CD4-positive, alpha-beta T cell treated with Interferon alpha-2 for 1 hour (primary cell): ENCODE measurements around the gene ETFA.
"Not testable (repeated sequence)": the region's sequence is repeated elsewhere in the genome, so short reads cannot be mapped to it uniquely, and the experiment has no call there.

Experiments
- DNase-seq, 2 donors: peaks; one replicate each; pipeline ENCODE4 v3.0.0-alpha.2; 2020 to 2022

The ETFA gene

DNA sequence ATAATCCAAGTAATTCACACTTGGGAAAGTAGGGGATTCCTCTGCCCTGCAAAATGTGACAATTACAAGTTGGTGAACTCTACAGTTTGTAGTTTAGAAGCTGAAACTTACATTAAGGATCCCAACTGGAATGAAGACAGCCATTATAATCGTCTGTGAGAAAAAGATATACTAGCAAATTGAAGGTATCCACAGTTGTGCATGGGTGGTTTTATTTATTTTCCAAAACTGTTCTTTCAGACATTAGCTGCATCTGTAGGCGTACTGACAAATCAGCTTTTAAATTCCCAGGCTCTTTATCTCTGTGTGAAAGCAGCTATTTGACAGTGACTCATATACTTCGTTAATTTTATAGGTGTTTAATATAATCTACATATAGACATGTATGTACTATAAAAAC lies 12.8 kb upstream of the ETFA start:
- DNase-seq: no peak

DNA sequence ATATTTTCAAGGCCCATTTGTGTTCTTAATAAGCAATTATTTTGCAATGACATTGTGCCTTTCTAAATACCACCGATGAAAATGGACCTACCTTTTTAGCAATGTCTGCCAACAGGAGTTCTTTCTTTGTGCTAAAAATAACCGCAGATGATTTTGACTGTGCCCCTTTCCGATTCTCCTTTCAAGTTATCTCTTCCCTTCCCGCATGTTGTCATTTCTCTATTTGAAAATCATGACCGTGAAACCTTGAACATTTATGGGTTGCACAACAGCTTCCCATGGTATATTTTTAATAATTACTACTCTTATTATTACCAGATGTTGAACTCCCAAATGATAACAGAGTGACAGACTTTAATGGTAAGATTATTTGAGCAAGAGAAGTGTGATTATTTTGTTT lies 10.3 kb upstream of the ETFA start:
- DNase-seq: no peak

DNA sequence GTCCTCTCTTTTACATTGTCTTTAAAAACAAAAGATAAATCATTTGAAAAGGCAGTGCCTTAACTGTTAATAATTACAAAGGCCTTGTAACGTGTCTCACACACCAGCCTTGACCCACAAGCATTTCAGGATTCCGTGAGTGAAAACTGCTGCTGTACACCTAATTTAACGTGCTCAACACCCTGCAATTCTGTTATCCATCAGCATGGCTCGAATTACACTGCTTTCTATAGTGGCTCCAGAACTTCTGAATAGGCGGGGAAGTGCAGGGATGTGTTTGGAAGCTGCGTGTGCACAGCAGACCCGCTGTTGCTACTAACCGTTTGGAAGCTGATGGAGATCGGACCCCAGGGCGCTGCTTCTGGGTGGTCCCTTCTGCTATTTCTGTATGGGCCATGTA lies 9.9 kb upstream of the ETFA start:
- no peak for DNase-seq

DNA sequence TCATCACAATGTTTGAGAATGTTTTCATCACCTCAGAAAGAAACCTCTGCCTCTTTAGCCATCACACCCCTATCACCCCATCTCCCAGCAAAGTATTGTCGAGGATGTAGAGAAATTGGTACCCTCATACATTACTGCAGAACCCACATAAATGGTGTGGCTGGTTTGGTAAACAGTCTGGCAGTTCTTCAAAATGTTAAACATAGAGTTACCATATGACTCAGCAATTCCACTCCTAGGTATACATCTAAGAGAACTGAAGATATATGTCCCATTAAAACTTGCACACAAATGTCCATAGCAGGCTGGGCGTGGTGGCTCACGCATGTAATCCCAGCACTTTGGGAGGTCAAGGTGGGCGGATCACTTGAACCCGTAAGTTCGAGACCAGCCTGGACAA lies 8.7 kb upstream of the ETFA start:
- no peak for DNase-seq

DNA sequence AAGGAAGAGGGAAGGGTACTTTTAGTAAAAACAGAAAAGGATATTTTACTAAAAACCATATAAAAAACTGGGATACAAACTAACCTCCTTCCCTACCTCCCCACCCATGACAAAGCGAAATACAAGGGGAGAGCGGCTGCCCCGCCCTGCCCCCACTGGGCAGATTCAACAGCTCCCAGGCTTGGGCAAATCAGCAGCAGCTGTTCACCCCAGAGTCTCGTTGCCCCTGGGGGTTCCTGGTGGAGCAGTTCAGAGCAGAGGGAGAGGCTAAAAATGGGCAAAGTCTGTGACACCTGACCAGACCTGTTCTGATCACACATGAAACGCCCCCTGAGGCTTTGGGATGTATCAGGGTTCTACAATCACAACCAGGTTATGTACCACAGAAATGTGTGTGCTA lies 2.5 kb upstream of the ETFA start:
- no peak for DNase-seq

DNA sequence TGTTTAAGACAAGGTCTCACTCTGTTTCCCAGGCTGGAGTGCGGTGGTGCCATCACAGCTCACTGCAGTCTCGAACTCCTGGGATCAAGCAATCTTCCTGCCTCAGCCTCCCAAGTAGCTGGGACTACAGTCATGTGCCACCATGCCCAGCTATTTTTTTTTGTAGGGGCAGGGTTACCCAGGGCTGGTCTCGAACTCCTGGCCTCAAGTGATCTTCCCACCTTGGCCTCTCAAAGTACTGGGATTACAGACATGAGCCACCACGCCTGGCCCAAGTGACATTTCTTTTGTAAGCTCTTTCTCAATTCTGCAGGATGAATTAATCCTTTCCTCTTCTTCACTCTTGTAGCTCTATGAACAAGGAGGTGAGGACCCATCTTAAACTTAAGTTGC lies 1.9 kb upstream of the ETFA start:
- not testable (repeated sequence) for DNase-seq

DNA sequence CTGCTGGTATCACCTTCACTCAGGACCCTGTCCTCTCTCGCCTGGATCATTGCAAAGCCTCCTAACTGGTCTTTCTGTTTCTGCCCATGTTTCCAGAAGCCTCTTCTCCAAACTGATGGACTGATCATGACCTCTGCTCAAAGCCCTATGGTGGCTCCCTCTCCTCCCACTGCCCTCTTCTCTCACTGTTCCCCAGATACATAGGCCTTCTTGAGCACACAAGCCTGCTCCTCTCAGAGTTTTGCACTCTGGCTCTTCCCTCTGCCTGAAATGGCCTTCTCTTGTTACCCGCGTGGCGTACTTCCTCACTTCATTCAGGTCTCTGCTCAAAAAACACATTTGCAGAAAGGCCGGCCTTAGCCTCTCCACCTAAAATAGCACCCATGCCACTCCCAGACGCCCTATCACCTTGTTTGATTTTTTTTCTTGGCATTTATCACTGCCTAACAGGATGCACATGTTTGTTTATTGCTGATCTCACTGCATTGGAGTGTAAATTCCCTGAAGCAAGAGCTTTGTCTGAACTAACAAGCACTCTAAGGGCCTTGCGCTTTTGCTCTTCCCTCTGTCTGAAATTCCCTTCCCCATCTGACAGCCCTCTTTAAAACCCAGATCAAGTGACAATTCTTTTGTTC lies 1.4 kb upstream of the ETFA start:
- no peak for DNase-seq

DNA sequence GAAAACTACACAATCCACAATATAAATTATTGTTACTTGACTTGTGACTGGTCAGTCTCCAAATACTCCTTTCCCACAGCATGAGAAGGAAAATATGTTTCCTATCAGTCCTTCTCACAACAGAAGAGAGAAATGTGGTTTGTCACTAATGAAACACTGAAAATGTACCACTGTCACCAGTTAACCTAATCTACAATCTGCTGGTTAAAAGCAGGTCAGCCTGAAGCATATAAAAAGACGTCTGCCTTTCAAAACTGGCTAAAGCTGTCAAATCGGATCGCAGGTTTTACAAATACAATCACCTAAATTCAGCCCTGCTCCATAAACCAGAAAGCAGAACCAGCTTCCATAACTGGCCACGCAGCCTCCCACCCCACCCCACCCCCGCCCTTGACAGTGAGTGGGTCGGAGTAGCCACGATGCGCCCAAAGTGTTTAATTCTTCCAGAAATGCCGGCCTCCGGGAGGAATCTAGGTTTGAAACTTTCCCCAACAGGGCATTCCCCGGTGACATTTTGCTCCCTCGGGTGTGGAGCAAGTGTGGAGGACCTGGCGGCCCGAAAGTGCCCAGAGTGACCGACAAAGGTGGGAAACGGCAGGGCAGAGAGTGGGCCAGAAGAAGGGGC lies 682 bp downstream of the ETFA start:
- DNase-seq: peak in 1 of 2 donors; percentile 18

DNA sequence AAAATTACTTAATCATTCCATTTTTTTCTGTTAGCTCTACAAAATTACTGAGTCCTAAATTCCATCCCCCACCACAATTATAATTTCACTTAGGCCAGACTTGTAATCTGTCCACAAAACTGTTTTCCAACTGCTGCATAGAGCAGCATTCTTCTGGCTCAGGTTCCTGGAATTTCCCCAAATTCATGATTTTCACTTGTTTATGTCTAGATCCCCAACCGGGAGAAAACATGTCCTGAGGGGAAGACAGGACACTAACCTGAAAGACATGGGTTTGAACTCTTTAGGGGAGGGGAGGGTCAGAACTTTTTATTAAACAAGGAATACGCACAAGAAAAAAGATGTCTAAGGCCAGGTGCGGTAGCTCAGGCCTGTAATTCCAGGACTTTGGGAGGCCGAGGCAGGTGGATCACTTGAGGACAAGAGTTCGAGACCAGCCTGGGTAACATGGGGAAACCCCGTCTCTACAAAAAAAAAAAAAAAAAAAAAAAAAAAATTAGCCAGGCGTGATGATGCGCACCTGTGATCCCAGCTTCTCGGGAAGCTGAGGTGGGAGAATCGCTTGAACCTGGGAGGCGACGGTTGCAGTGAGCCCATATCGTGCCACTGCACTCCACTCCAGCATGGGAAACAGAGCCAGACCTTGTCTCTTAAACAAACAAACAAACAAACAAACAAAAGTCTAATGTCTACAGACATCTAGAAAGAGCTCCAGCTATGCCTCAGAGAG lies 1.5 kb downstream of the ETFA start:
- no peak for DNase-seq

DNA sequence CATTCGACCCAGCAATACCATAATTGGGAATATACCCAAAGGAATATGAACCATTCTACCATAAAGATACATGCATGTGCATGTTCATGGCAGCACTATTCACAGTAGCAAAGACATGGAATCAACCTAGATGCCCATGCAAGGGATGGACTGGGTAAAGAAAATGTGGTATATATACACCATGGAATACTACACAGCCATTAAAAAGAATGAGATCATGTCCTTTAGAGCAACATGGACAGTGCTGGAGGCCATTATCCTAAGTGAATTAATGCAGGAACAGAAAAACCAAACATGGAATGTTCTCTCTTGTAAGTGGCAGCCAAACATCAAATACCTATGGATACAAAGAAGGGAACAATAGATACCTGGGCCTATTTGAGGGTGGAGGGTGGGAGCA lies 7.4 kb downstream of the ETFA start:
- no peak for DNase-seq

DNA sequence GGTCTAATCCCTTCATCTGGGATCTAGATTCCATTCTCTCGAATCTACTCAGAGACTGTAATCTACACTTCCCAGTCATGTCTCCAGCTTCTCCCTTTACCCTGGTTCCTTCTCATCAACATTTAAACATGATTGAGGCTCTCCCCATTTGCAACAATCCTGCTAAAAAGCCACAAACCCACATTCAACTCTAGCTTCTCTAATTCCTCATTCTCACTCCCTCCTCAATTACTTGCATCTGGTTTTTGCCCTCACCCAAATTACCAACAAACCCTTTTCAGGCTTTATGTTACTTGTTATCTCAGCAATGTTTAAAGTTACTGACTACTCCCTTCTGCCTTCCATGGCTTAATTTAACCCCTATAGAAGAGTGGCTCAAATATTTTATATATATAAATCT lies 11.5 kb downstream of the ETFA start:
- DNase-seq: no peak

DNA sequence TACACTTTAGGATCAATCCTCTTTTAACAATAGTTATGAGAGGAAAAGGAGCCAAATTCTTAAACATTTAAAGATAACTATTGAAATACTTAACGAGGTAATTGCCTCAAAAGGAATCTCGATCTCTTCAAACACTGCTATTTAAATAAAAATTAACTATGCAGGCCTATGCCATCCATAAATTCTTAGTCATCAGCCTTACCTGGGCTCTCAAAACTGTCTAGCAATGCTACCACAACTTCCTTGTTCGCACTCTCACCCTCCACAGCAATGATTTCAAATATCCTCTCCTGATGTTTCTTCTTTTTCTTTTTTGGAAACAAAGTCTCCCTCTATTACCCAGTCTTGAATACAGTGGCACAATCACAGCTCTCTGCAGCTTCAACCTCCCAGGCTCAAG lies 12.3 kb downstream of the ETFA start:
- DNase-seq: no peak

DNA sequence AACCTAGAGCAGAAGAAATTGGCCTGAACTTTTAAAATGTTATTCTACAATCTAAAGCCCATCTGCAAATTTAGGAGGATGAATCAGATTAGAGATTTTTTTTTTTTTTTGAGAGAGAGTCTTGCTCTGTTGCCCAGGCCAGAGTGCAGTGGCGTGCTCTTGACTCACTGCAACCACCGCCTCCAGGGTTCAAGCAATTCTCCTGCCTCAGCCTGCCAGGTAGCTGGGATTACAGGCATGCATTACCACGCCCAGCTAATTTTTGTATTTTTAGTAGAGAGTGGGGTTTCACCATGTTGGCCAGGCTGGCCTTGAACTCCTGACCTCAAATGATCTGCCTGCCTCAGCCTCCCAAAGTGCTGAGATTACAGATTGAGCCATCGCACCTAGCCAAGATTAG lies 13.3 kb downstream of the ETFA start:
- DNase-seq: not testable (repeated sequence)

DNA sequence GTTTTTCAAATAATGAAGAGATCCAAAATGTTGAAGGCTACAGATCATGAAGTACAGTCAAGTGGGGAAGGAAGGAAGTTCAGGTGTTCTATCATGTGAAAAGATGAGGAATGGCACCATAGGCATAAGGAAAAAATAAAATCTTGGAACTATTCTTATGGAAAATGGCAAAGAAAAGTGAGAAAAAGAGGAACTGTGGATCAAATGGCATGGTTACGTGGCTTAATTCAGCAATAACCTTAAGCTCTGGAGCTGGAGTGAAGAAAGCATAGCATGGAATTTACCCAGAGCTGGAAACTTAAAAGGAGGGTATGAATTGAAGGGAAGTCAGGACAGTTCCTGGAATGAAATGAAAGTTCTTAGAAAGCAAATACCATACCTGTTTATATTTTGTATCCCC lies 14.4 kb downstream of the ETFA start:
- no peak for DNase-seq

DNA sequence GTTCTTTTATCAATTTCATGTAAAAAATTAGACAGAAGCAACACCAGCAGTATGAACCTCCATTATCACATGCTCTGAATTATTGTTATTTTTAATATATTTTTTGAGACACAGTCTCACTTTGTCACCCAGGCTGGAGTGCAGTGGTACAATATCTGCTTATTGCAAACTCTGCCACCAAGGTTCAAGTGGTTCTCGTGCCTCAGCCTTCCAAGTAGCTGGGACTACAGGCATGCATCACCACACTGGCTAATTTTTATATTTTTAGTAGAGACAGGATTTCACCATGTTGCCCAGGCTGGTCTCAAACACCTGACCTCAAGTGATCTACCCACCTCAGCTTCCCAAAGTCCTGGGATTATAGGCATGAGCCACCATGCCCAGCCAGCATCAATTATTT lies 16.8 kb downstream of the ETFA start:
- DNase-seq: not testable (repeated sequence)

DNA sequence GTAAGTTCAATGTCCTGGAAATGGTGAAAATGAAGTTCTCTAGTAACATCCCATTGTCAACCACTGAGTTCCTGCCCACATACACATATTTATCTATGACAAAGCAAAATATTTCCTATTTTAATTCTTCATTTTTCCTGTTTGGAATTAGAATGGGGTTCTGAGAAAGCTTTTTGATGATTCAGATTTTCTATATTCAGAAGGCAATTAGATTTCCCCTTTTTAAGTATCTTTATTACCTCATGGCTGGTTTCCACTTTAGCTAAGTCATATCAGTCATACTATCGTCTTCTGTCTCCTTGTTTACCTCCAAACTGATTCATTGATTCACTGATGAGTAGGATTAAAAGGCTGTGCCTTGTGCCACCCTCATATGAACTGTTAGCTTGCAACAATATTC lies 17.9 kb downstream of the ETFA start:
- no peak for DNase-seq

DNA sequence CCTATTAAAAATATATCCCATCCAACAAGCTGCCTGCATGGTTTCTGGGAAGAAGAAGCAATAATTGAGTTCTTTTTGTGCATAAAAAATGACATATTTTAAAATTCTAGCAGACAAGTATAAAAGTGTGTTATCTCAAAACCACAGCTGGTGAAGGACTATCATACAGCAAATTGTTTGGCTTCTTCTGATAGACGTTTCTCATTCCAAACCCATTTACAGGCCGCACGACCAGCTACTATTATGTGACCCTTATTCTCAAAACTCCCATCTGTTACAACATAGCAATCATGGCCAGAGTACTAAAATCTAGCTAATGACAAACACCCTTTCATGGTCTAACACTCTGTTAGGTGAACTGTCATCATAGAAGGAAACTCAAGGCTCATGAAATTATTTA lies 21.7 kb downstream of the ETFA start:
- DNase-seq: no peak

DNA sequence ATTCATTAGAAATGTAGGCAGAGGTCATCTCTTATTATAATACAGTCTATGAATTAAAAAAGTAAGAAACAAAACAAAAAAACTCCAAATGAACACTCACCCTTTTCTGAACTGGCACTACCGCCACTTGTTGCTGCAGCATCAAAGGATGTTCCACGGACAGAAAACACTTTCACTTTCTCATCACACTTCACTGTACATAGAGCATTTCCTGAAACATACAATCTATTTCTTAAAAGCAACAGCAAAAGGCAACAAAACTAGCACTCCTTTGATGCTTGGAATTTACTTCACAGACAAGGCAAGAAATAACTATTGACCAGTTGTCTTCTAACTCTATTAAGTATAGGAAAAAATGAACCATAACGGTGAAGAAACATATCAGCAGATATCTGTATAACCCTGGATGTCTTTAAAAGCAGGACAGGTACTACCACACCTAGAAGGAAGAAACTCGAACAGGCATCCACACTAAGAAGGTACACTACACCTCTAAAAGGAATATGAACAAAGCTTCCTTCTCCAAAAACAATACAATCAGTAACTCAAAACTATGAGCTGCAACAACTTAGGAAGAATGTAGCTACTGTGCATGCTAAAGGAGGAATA lies 24.9 kb downstream of the ETFA start:
- peak; percentile 18 to 73 for DNase-seq

DNA sequence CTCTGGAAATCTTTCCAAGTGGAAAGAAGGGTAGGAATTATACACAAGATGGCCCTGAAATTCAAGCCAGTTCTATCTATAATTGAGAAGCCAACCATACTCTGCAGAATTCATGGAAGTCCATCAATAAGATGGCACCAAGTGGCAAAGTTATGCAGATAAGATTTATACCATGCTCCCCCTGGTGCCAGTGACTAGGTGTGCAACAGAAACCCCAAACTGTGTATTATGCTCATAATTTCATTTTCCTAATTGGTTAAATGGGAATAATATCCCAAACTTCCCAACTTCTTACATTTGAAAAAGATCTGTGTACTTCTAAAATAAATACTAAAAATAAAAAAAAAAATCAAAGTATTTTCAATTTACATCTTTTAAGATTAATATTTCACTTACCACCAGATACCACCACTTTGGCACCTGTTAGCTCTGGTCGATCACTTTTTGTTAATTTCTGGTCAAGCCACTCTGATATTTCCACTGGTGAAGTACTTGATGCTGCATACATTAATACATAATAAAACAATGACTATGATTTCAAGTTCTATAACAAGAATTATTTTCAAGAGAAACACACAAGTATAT lies 25.9 kb downstream of the ETFA start:
- DNase-seq: peak in 1 of 2 donors; percentile 21

DNA sequence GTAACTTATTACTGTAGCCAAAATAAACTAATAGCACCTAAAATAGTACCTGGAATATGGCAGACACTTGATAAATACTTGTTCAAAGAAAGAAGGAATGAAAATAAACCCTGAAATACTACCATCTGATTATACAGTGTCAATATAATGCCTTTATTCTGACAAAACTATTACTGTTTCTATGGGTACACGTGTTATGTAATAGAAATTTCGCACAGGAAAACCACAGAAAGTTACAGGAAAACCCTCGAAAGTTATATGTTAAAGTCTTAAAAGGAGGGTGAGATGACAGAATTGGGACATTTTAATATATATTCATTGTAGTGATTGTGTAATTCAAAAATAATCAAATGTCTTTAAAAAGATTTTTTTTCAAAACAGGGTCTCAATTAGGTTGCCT lies 28.8 kb downstream of the ETFA start:
- peak in 1 of 2 donors; percentile 40 for DNase-seq

DNA sequence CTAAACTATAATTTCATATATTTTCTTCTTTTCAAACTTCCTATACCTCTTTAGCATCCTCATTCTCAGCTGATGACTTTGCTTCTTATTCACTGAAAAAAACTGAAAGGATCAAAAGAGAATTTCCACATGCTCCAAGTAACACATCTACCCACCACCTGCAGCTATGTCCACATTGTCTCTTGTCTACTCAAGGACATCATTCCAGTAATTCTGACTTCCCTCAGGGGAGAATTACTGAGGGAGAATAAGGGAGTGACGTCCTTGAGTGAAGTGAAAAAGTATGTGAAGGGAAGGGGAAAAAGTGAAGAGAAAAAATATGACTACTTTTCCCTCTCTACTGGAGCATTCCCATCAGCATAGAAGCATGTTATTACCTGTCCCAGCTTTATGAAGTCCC lies 32.6 kb downstream of the ETFA start:
- DNase-seq: no peak

DNA sequence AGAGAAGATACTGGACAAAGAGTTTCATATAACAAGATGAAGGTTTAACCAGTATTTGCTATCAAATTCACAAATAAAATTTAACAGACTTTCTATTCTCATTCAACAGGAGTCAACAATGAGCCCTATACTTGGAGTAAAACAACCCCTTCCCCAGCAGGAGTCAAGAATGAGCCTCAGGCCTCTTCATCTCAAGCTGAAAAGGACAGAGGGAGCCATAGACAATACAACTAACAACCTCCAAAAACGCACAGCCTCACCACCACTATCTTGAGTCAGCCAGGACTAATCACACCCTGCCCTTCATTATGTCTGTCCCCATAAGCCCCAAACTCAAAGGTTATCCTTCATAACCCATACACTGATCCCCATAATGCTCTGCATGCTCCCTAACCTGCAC lies 36.4 kb downstream of the ETFA start:
- DNase-seq: no peak

DNA sequence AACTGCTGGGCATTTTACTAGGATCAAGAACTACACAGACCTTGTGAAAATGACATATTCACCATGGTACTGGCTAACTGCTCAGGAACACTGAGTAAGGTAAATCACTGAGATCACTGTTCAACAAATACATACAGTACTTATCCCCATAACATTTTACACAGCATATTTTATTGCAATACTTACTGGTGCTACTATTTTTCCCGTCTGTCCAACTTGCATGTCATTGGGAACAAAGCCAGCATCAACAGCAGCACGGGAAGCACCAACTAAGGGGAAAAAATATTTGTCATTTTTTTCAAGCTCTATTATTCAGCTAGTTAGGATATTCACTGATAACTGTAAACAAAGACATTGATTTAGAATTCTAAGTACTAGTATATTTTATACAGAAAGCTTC lies 37.0 kb downstream of the ETFA start:
- DNase-seq: no peak

DNA sequence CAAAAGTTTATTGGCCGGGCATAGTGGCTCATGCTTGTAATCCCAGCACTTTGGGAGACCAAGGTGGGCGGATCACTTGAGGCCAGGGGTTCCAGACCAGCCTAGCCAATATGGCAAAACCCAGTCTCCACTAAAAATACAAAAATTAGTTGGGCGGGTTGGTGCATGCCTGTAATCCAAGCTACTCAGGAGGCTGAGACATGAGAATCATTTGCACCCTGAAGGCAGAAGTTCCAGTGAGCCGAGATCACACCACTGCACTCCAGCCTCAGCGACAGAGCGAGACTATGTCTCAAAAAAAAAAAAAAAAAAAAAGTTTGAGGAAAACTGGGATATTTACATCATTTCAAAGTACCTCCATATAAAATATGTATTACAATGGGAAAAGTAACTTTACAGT lies 40.4 kb downstream of the ETFA start:
- no peak for DNase-seq
